ENCODE measurements around the gene VN1R4.
"Not testable (repeated sequence)": the region's sequence is repeated elsewhere in the genome, so short reads cannot be mapped to it uniquely, and the experiment has no call there.

VN1R4 gene

GRCh38 chr19:53237114-53237777 is 30.3 kb downstream of the VN1R4 start:
- H3K23ac ChIP-seq (ENCODE audit: low read length): no peak overlapping the region
- H2BK120ac ChIP-seq (ENCODE audit: low read depth, low read length): no peak overlapping the region
- H3K9ac ChIP-seq (ENCODE audit: low read length): no peak overlapping the region
- no peak overlapping the region for H2BK15ac ChIP-seq (replicated peaks; ENCODE audit: low read depth)
- no peaks in the 10 kb centered on the region for H3K79me2 ChIP-seq (ENCODE audit: control insufficient read depth, insufficient read depth, low read length)
- H4K8ac ChIP-seq (ENCODE audit: low read depth, low read length): no peak overlapping the region
- peaks cover 2% of the 10 kb centered on the region for H3K36me3 ChIP-seq (ENCODE audit: control insufficient read depth, insufficient read depth, low read length)
- no peak overlapping the region for H3K56ac ChIP-seq (ENCODE audit: low read length)
- no CpG with 5 or more reads among the region's 4 CpGs for WGBS (ENCODE audit: extremely low coverage, insufficient coverage, low lambda C conversion rate)
- no peak overlapping the region for H4K5ac ChIP-seq (ENCODE audit: low read length)
- H3K4me3 ChIP-seq (ENCODE audit: low read length): peak overlapping the region; percentile 15
- H2AK5ac ChIP-seq (ENCODE audit: low read length): no peak overlapping the region
- H3K18ac ChIP-seq (ENCODE audit: low read length): no peak overlapping the region
- no peaks in the 10 kb centered on the region for H3K79me1 ChIP-seq (ENCODE audit: low read length)
- H3K4ac ChIP-seq (ENCODE audit: low read depth, low read length): no peak overlapping the region
- no peak overlapping the region for H2BK5ac ChIP-seq (ENCODE audit: low read length)
- no peaks in the 10 kb centered on the region for H3K27me3 ChIP-seq (ENCODE audit: insufficient read depth, low read length, poor library complexity)
- no peak overlapping the region for H3K27ac ChIP-seq (ENCODE audit: low read depth, low read length)
- DNase-seq: no peak
- H3K4me1 ChIP-seq (ENCODE audit: control insufficient read depth, low read depth, low read length): no peaks in the 10 kb centered on the region
- no peak overlapping the region for H3K4me2 ChIP-seq (ENCODE audit: low read length)

- Histone ChIP-seq H3K23ac (ENCODE audit: low read length) (no peak overlapping the region), H3K4me2 (ENCODE audit: low read length) (no peak overlapping the region), H3K4me3 (ENCODE audit: low read length) (no peak overlapping the region), H2AK5ac (ENCODE audit: low read length) (no peak overlapping the region), H3K4me1 (ENCODE audit: control insufficient read depth, low read depth, low read length) (no peaks in the 10 kb centered on the region), H3K18ac (ENCODE audit: low read length) (no peak overlapping the region), H3K27ac (ENCODE audit: low read depth, low read length) (no peak overlapping the region), H3K79me1 (ENCODE audit: low read length) (no peaks in the 10 kb centered on the region), H3K36me3 (ENCODE audit: control insufficient read depth, insufficient read depth, low read length) (no peaks in the 10 kb centered on the region), H3K79me2 (ENCODE audit: control insufficient read depth, insufficient read depth, low read length) (no peaks in the 10 kb centered on the region), H2BK15ac (replicated peaks; ENCODE audit: low read depth) (no peak overlapping the region), H4K5ac (ENCODE audit: low read length) (no peak overlapping the region), H2BK5ac (ENCODE audit: low read length) (no peak overlapping the region), H4K8ac (ENCODE audit: low read depth, low read length) (no peak overlapping the region), H3K4ac (ENCODE audit: low read depth, low read length) (no peak overlapping the region), H3K27me3 (ENCODE audit: insufficient read depth, low read length, poor library complexity) (no peaks in the 10 kb centered on the region), H3K9ac (ENCODE audit: low read length) (no peak overlapping the region), H2BK120ac (ENCODE audit: low read depth, low read length) (no peak overlapping the region), H3K56ac (ENCODE audit: low read length) (no peak overlapping the region)
- no CpG with 5 or more reads among the region's 20 CpGs for WGBS (ENCODE audit: extremely low coverage, insufficient coverage, low lambda C conversion rate)
- no peak for DNase-seq
Observed at GRCh38 chr19:53224606-53225005, 42.9 kb downstream of the VN1R4 start.

- not testable (repeated sequence) for H4K5ac ChIP-seq (ENCODE audit: low read length); H3K79me2 ChIP-seq (ENCODE audit: control insufficient read depth, insufficient read depth, low read length); H3K56ac ChIP-seq (ENCODE audit: low read length); H3K4me1 ChIP-seq (ENCODE audit: control insufficient read depth, low read depth, low read length); H3K27ac ChIP-seq (ENCODE audit: low read depth, low read length); H3K4me2 ChIP-seq (ENCODE audit: low read length); H2BK15ac ChIP-seq (replicated peaks; ENCODE audit: low read depth); H2BK5ac ChIP-seq (ENCODE audit: low read length); H3K23ac ChIP-seq (ENCODE audit: low read length); H3K9ac ChIP-seq (ENCODE audit: low read length); DNase-seq; H3K79me1 ChIP-seq (ENCODE audit: low read length); H3K4me3 ChIP-seq (ENCODE audit: low read length); H2BK120ac ChIP-seq (ENCODE audit: low read depth, low read length); H3K4ac ChIP-seq (ENCODE audit: low read depth, low read length); H3K36me3 ChIP-seq (ENCODE audit: control insufficient read depth, insufficient read depth, low read length); H3K27me3 ChIP-seq (ENCODE audit: insufficient read depth, low read length, poor library complexity); H3K18ac ChIP-seq (ENCODE audit: low read length); H2AK5ac ChIP-seq (ENCODE audit: low read length); H4K8ac ChIP-seq (ENCODE audit: low read depth, low read length)
- WGBS (ENCODE audit: extremely low coverage, insufficient coverage, low lambda C conversion rate): no CpG with 5 or more reads among the region's 28 CpGs
Observed at GRCh38 chr19:53222716-53223115, 44.8 kb downstream of the VN1R4 start.
